Measurements from ENCODE around the gene SCN4B. TPM values are rescaled to one million over a fixed set of nuclear protein-coding genes. Genes with fewer than 3 reads are reported as not detected.

Gene SCN4B
- total RNA-seq, 1 donor from 2014 or later: 2.1 TPM

DNA sequence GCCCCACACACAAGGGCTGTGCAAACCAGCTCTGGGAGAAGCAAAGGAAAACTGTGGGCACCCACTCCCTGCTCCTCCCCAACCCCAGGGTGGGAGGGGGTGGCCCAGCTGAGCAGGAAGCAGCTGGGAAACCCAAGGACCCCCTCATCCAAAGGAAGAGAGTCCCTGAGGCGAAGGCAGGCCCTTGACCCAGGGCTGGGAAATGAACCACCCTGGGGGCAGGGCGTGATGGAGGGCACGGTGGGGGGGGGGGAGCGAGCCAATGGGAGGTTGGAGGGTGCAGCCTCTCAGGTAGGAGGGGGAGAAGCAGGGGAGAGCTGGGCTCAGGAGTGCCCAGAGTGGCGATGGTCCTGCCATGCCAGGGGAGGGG, 16.8 kb downstream of the SCN4B start:
- H3K27ac ChIP-seq (ENCODE audit: low read depth, low read length): no peak overlapping the region
- peaks cover 0 to 10% (median 0%) of the 10 kb centered on the region in 3 donors for H3K27me3 ChIP-seq (ENCODE audit: control insufficient read depth in 3 of 3, insufficient read depth in 3 of 3, low read length in 3 of 3)
- H3K9me3 ChIP-seq (ENCODE audit: control insufficient read depth in 3 of 3, low read length in 3 of 3): no peaks in the 10 kb centered on the region
- no peak overlapping the region for H3K9ac ChIP-seq (ENCODE audit: low read depth in 1 of 3, low read length in 3 of 3)
- no peaks in the 10 kb centered on the region for H3K36me3 ChIP-seq (ENCODE audit: control insufficient read depth in 3 of 3, insufficient read depth in 3 of 3, low read length in 3 of 3)
- peaks cover 0 to 2% (median 0%) of the 10 kb centered on the region in 3 donors for H3K4me1 ChIP-seq (ENCODE audit: control insufficient read depth in 3 of 3, insufficient read depth in 3 of 3, low read length in 3 of 3)
- no peak overlapping the region for H3K4me3 ChIP-seq (ENCODE audit: low read length in 3 of 3)

DNA sequence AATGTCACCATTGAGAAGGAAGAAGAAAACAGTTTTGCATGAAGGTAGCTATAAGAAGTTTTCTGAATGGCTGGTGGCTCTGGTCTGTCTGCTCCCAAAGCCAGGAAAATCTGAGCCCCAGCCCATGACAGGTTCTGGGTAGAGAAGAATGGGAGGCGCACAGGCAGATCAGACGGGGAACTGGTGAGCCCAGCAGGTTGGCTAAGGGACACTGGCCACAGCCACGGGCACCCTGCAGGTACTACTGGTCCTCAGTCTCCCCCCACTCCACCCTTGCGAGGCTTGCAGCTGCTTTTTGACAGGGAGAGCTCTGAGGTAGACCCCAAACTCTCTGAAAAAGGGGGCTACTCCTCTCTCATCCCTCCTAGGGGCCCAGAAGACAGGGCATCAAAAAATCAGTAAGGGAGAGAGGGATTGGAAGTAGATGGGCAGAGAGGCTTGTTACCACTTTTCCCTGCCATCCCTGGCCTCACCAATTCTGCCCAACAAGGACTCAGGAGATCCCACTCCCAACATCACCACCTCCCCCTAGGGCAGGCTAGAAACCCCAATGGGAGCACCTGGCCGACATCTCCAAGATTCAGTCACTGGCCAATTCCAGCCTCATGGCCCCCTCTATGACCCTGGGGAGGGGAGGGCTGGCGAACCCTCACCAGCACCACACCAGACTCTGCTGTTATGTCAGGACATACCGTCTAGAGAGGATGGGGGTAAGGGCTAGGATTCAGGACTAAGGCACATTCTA, 17.4 kb downstream of the SCN4B start:
- peaks cover 0 to 4% (median 0%) of the 10 kb centered on the region in 3 donors for H3K4me1 ChIP-seq (ENCODE audit: control insufficient read depth in 3 of 3, insufficient read depth in 3 of 3, low read length in 3 of 3)
- peaks cover 0 to 9% (median 0%) of the 10 kb centered on the region in 3 donors for H3K27me3 ChIP-seq (ENCODE audit: control insufficient read depth in 3 of 3, insufficient read depth in 3 of 3, low read length in 3 of 3)
- H3K9me3 ChIP-seq (ENCODE audit: control insufficient read depth in 3 of 3, low read length in 3 of 3): no peaks in the 10 kb centered on the region
- no peaks in the 10 kb centered on the region for H3K36me3 ChIP-seq (ENCODE audit: control insufficient read depth in 3 of 3, insufficient read depth in 3 of 3, low read length in 3 of 3)
- H3K9ac ChIP-seq (ENCODE audit: low read depth in 1 of 3, low read length in 3 of 3): no peak overlapping the region
- H3K4me3 ChIP-seq (ENCODE audit: low read length in 3 of 3): no peak overlapping the region
- no peak overlapping the region for H3K27ac ChIP-seq (ENCODE audit: low read depth, low read length)

DNA sequence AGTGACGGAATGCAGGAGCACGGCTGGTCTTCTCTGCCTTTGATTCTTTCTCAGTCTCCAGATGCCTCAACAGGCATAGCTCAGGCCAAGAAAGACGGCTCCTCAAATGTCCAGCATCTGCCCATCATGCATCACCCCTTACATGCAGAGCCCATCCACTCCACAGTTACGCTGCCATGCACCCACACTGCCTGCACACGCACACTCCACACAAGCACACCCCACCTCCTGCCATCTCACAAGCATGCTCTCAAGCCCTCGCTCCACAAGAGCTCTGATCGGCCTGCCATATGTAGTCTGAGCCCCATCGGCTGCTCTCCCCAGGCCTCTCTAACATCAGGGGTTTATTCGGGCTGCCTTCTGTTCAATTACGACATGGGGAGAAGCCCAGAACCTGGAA, 18.8 kb downstream of the SCN4B start:
- H3K27ac ChIP-seq (ENCODE audit: low read depth, low read length): no peak overlapping the region
- peaks cover 0 to 4% (median 0%) of the 10 kb centered on the region in 3 donors for H3K27me3 ChIP-seq (ENCODE audit: control insufficient read depth in 3 of 3, insufficient read depth in 3 of 3, low read length in 3 of 3)
- H3K9ac ChIP-seq (ENCODE audit: low read depth in 1 of 3, low read length in 3 of 3): no peak overlapping the region
- no peaks in the 10 kb centered on the region for H3K9me3 ChIP-seq (ENCODE audit: control insufficient read depth in 3 of 3, low read length in 3 of 3)
- no peaks in the 10 kb centered on the region for H3K36me3 ChIP-seq (ENCODE audit: control insufficient read depth in 3 of 3, insufficient read depth in 3 of 3, low read length in 3 of 3)
- no peak overlapping the region for H3K4me3 ChIP-seq (ENCODE audit: low read length in 3 of 3)
- peaks cover 0 to 10% (median 5%) of the 10 kb centered on the region in 3 donors for H3K4me1 ChIP-seq (ENCODE audit: control insufficient read depth in 3 of 3, insufficient read depth in 3 of 3, low read length in 3 of 3)

DNA sequence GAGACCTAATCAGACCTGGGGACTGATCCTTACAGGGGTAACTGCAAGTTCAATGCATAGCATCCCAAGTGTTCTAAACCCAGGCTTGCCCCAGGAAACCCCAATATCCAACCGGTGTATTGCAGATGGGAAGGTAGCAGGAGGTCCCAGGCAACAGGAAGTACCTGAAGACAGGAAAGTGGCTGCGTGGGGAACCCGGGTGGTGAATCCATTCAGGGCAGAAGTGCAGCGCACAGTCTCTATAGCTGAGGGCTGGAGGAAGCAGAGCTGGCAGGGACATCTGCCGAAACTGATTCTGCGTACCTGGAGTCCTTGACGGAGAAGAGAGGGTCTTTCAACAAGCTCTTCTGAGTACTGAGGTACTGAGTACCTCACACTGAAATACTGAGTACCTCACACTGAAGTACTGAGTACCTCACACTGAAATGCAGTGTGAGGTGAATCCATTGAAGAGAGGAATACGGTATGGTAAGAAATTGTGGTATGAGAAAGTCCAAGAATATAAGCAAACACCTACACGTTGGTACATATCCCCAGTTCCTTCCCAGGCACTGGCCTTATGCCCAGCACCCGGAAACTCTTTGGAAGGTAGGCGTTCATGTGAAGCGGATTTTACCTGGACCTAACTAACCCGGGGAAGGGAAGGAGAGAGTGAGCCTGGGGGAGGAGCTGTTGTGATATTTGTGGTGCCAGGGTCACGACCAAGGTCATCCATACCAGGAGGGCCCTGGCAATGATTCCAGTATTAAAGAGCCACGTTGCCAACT, 20.1 kb downstream of the SCN4B start:
- no peak overlapping the region for H3K4me3 ChIP-seq (ENCODE audit: low read length in 3 of 3)
- no peaks in the 10 kb centered on the region for H3K36me3 ChIP-seq (ENCODE audit: control insufficient read depth in 3 of 3, insufficient read depth in 3 of 3, low read length in 3 of 3)
- peaks cover 0 to 10% (median 9%) of the 10 kb centered on the region in 3 donors for H3K4me1 ChIP-seq (ENCODE audit: control insufficient read depth in 3 of 3, insufficient read depth in 3 of 3, low read length in 3 of 3)
- H3K9ac ChIP-seq (ENCODE audit: low read depth in 1 of 3, low read length in 3 of 3): no peak overlapping the region
- H3K27ac ChIP-seq (ENCODE audit: low read depth, low read length): no peak overlapping the region
- H3K27me3 ChIP-seq (ENCODE audit: control insufficient read depth in 3 of 3, insufficient read depth in 3 of 3, low read length in 3 of 3): peaks cover 0 to under 1% (median 0%) of the 10 kb centered on the region in 3 donors
- H3K9me3 ChIP-seq (ENCODE audit: control insufficient read depth in 3 of 3, low read length in 3 of 3): no peaks in the 10 kb centered on the region

DNA sequence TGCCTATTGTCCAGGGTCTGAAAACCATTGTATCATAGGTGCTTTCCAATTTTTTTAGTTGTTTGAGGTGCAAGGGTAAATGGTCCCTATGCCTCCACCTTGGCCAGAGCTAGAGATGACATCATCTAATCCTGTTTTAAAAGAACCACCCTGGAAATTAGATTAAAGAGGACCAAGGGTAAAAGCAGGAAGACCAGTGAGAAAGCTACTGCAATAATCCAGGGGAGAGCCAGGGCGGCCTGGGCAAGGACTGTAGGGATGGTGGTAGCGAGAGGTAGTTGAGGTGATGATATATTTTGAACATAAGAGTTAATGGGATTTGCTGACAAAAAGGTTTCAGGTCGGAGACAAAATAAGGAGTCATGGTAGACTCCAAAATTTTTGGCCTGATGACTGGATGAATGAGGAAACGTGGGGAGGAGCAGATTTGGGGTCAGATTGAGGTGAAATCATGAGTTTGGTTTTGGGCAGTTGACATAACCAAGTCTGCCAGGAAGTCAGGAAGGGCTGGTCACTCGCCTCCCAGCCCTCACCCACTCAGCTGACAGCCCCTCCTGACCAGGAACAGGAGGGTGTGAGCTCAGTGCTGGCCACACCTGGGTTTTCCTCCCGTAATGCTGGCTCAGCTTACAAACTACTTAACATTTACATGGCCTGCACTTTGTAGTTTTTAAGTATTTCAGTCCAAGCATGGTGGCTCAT, 23.0 kb downstream of the SCN4B start:
- H3K27ac ChIP-seq (ENCODE audit: low read depth, low read length): no peak overlapping the region
- H3K4me3 ChIP-seq (ENCODE audit: low read length in 3 of 3): no peak overlapping the region
- H3K9me3 ChIP-seq (ENCODE audit: control insufficient read depth in 3 of 3, low read length in 3 of 3): no peaks in the 10 kb centered on the region
- no peaks in the 10 kb centered on the region for H3K36me3 ChIP-seq (ENCODE audit: control insufficient read depth in 3 of 3, insufficient read depth in 3 of 3, low read length in 3 of 3)
- H3K4me1 ChIP-seq (ENCODE audit: control insufficient read depth in 3 of 3, insufficient read depth in 3 of 3, low read length in 3 of 3): peaks cover 0 to 10% (median 9%) of the 10 kb centered on the region in 3 donors
- H3K9ac ChIP-seq (ENCODE audit: low read depth in 1 of 3, low read length in 3 of 3): no peak overlapping the region
- no peaks in the 10 kb centered on the region for H3K27me3 ChIP-seq (ENCODE audit: control insufficient read depth in 3 of 3, insufficient read depth in 3 of 3, low read length in 3 of 3)

DNA sequence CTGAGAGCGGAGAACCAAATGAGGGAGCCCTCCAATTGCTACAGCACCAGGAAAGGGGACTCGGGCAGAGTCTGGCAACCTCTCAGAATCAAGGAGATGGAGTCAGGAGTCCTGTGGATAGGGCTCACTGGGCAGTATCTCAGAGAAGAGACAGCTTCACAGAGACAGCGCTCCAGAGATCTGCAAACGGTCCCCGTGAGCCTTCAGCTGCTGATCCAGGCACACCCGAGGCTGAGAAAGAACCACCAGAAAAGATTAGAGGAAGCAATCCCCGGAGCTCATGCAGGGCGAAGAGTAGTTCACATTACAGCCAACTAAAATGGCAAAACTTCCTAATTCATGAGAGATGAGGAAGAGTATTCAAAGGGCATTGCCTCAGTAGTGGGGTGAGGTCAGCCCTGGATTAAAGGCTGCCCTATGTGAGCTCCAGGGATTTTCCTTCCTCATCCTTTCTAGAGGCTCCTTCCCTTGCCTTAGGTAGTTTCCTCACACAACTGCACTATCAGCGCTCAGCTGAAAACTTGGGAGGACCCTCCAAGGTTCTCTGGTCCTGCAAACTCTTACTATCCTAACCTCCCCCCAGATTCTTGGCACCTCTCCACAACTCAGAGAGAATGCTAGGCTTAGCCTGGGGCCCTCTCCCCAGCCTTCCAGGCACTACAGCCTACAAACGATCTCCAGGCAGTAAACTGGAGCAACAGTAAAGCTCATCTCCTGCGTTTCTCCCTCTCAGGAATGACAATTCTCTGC, 23.7 kb downstream of the SCN4B start:
- Histone ChIP-seq H3K9me3 (ENCODE audit: control insufficient read depth in 3 of 3, low read length in 3 of 3) (no peaks in the 10 kb centered on the region), H3K27me3 (ENCODE audit: control insufficient read depth in 3 of 3, insufficient read depth in 3 of 3, low read length in 3 of 3) (no peaks in the 10 kb centered on the region), H3K36me3 (ENCODE audit: control insufficient read depth in 3 of 3, insufficient read depth in 3 of 3, low read length in 3 of 3) (no peaks in the 10 kb centered on the region), H3K4me3 (ENCODE audit: low read length in 3 of 3) (no peak overlapping the region), H3K27ac (ENCODE audit: low read depth, low read length) (no peak overlapping the region), H3K4me1 (ENCODE audit: control insufficient read depth in 3 of 3, insufficient read depth in 3 of 3, low read length in 3 of 3) (peaks cover 0 to 10% (median 9%) of the 10 kb centered on the region in 3 donors), H3K9ac (ENCODE audit: low read depth in 1 of 3, low read length in 3 of 3) (no peak overlapping the region)

DNA sequence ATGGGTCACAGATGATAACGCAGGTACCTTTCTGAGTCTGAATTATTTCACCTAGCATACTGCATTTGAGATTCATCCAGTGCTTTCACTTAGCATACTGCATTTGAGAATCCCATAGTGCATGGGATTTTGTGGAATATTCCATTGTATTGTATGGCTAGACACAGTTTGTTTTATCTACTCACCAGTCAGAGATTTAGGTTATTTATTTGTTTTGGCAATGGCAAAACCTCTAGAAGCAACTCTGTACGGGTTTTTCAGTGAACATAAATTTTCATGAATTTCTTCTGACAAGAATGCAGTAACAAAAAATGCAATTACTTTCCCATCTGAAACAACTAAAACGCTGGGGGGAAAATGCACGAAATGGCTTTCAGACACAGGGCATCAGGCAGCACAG, 24.3 kb downstream of the SCN4B start:
- Histone ChIP-seq H3K4me1 (ENCODE audit: control insufficient read depth in 3 of 3, insufficient read depth in 3 of 3, low read length in 3 of 3) (peaks cover 0 to 10% (median 9%) of the 10 kb centered on the region in 3 donors), H3K27me3 (ENCODE audit: control insufficient read depth in 3 of 3, insufficient read depth in 3 of 3, low read length in 3 of 3) (no peaks in the 10 kb centered on the region), H3K9me3 (ENCODE audit: control insufficient read depth in 3 of 3, low read length in 3 of 3) (no peaks in the 10 kb centered on the region), H3K9ac (ENCODE audit: low read depth in 1 of 3, low read length in 3 of 3) (no peak overlapping the region), H3K36me3 (ENCODE audit: control insufficient read depth in 3 of 3, insufficient read depth in 3 of 3, low read length in 3 of 3) (no peaks in the 10 kb centered on the region), H3K4me3 (ENCODE audit: low read length in 3 of 3) (no peak overlapping the region), H3K27ac (ENCODE audit: low read depth, low read length) (no peak overlapping the region)

DNA sequence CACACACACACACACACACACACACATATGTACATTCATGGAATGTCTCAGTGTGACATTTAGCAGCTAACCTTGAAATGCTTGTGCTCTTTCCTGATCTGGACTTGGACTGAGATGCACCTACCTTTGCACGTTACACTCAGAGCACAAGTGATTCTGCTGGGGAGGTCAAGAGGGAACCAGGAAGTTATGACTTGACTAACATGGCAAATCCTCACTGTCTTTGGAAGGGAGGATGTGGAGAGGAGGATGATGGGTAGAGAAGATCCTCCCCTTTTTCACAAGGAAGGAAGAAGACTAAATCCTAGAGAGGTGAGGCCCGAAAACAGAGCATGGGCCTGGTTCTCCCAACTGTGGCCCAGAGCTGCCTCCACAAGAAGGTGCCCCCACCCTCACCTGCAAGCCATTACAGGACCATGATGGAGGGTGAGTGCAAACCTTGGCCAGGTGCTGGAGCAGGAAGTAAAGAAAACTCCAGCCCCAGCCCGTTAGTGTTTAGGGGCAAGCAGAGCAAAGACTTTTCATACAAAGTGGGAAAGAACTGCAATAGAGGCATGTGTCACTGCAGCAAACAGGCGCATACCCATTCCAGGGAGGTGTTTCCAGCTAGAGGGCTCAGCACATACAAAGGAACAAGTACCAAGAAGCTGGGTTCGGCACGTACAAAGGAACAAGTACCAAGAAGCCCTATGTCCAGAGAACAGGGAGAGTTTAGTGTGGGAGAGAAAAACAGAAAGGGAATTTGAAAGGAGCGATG, 26.4 kb downstream of the SCN4B start:
- H3K4me1 ChIP-seq (ENCODE audit: control insufficient read depth in 3 of 3, insufficient read depth in 3 of 3, low read length in 3 of 3): peaks cover 0 to 10% (median 9%) of the 10 kb centered on the region in 3 donors
- H3K27ac ChIP-seq (ENCODE audit: low read depth, low read length): no peak overlapping the region
- no peak overlapping the region for H3K9ac ChIP-seq (ENCODE audit: low read depth in 1 of 3, low read length in 3 of 3)
- no peaks in the 10 kb centered on the region for H3K36me3 ChIP-seq (ENCODE audit: control insufficient read depth in 3 of 3, insufficient read depth in 3 of 3, low read length in 3 of 3)
- no peaks in the 10 kb centered on the region for H3K27me3 ChIP-seq (ENCODE audit: control insufficient read depth in 3 of 3, insufficient read depth in 3 of 3, low read length in 3 of 3)
- H3K9me3 ChIP-seq (ENCODE audit: control insufficient read depth in 3 of 3, low read length in 3 of 3): no peaks in the 10 kb centered on the region
- no peak overlapping the region for H3K4me3 ChIP-seq (ENCODE audit: low read length in 3 of 3)

DNA sequence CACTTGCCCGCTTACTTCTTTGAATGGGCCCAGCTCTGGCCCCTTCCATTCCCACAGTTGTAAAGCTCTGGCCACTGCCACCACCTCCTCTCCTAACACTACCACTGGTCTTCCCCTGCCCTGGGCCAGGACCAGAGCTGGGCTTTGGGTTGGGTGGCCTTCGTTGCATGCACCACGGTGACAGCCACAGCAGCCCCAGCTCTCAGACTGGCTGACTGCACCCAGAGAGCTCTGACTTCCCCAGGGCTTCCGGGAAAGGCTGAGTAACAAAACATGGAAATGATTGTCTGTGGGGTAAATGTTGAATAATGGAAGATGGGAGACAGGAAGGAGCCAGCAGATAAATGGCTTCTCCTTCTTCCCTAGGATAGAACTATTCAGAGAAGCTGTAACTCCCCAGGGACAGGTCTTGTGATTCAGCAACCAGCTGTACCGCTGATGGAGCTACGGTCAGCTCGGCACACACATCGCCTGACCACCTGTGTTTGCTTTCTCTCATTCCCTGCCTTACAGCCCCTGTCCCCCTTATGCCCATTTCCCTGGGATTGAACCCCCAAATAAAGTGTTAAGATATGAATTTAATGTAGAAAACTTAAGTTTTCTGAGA, 27.6 kb downstream of the SCN4B start:
- Histone ChIP-seq H3K27me3 (ENCODE audit: control insufficient read depth in 3 of 3, insufficient read depth in 3 of 3, low read length in 3 of 3) (no peaks in the 10 kb centered on the region), H3K4me3 (ENCODE audit: low read length in 3 of 3) (no peak overlapping the region), H3K27ac (ENCODE audit: low read depth, low read length) (no peak overlapping the region), H3K4me1 (ENCODE audit: control insufficient read depth in 3 of 3, insufficient read depth in 3 of 3, low read length in 3 of 3) (peaks cover 0 to 9% (median 6%) of the 10 kb centered on the region in 3 donors), H3K36me3 (ENCODE audit: control insufficient read depth in 3 of 3, insufficient read depth in 3 of 3, low read length in 3 of 3) (no peaks in the 10 kb centered on the region), H3K9ac (ENCODE audit: low read depth in 1 of 3, low read length in 3 of 3) (no peak overlapping the region), H3K9me3 (ENCODE audit: control insufficient read depth in 3 of 3, low read length in 3 of 3) (no peaks in the 10 kb centered on the region)
